ENCODE data around the gene ZNF559.
"Not testable (repeated sequence)": the region's sequence is repeated elsewhere in the genome, so short reads cannot be mapped to it uniquely, and the experiment has no call there.

ZNF559 gene

GRCh38 chr19:9323919-9324583, at the start of gene ZNF559:
TSS of gene ZNF559 (plus strand) at chr19:9324179. CDS start at chr19:9338550, 14,371 bp downstream.
- peak; percentile 91 for DNase-seq (ENCODE audit: low spot score)
- TF ChIP-seq CTCF (IDR thresholded peaks at IDR 0.05; ENCODE audit: poor library complexity, severe bottlenecking), result peak; percentile 52
- ATAC-seq (ENCODE audit: low read depth), result peak; percentile 98

GRCh38 chr19:9283485-9283884, 40.5 kb upstream of the ZNF559 start:
- H3K4me1 ChIP-seq (ENCODE audit: insufficient read depth, poor library complexity, severe bottlenecking); H3K27me3 ChIP-seq (ENCODE audit: insufficient read depth, poor library complexity, severe bottlenecking); H3K36me3 ChIP-seq (ENCODE audit: low read depth); ATAC-seq (ENCODE audit: low read depth); H3K27ac ChIP-seq (ENCODE audit: poor library complexity, severe bottlenecking); H3K4me3 ChIP-seq (ENCODE audit: severe bottlenecking); H3K9me3 ChIP-seq (ENCODE audit: severe bottlenecking); DNase-seq (ENCODE audit: low spot score): not testable (repeated sequence)

More at GRCh38 chr19:9323919-9324583, at the start of gene ZNF559:
- H3K4me1 ChIP-seq (ENCODE audit: insufficient read depth, poor library complexity, severe bottlenecking), result no peaks in the 10 kb centered on the region
- H3K27ac ChIP-seq (ENCODE audit: poor library complexity, severe bottlenecking), result peak within 1 kb of the TSS; percentile 60
- H3K27me3 ChIP-seq (ENCODE audit: insufficient read depth, poor library complexity, severe bottlenecking), result no peaks in the 10 kb centered on the region
- H3K9me3 ChIP-seq (ENCODE audit: severe bottlenecking), result peaks cover 4% of the 10 kb centered on the region
- H3K4me3 ChIP-seq (ENCODE audit: severe bottlenecking), result peak within 1 kb of the TSS; percentile 47
- H3K36me3 ChIP-seq (ENCODE audit: low read depth), result peaks cover 15% of the 10 kb centered on the region

GRCh38 chr19:9289231-9289884, 34.6 kb upstream of the ZNF559 start:
- no peak for TF ChIP-seq CTCF (IDR thresholded peaks at IDR 0.05; ENCODE audit: poor library complexity, severe bottlenecking)
- no peak for DNase-seq (ENCODE audit: low spot score)
- Histone ChIP-seq H3K27me3 (ENCODE audit: insufficient read depth, poor library complexity, severe bottlenecking) (no peaks in the 10 kb centered on the region), H3K9me3 (ENCODE audit: severe bottlenecking) (peaks cover 23% of the 10 kb centered on the region), H3K36me3 (ENCODE audit: low read depth) (peaks cover 20% of the 10 kb centered on the region), H3K4me1 (ENCODE audit: insufficient read depth, poor library complexity, severe bottlenecking) (no peaks in the 10 kb centered on the region), H3K4me3 (ENCODE audit: severe bottlenecking) (no peak overlapping the region), H3K27ac (ENCODE audit: poor library complexity, severe bottlenecking) (no peak overlapping the region)
- no peak for ATAC-seq (ENCODE audit: low read depth)

- no peak for TF ChIP-seq CTCF (IDR thresholded peaks at IDR 0.05; ENCODE audit: poor library complexity, severe bottlenecking)
- Histone ChIP-seq H3K4me1 (ENCODE audit: insufficient read depth, poor library complexity, severe bottlenecking) (no peaks in the 10 kb centered on the region), H3K36me3 (ENCODE audit: low read depth) (peaks cover 80% of the 10 kb centered on the region), H3K4me3 (ENCODE audit: severe bottlenecking) (no peak overlapping the region), H3K27ac (ENCODE audit: poor library complexity, severe bottlenecking) (no peak overlapping the region), H3K9me3 (ENCODE audit: severe bottlenecking) (peaks cover 48% of the 10 kb centered on the region), H3K27me3 (ENCODE audit: insufficient read depth, poor library complexity, severe bottlenecking) (no peaks in the 10 kb centered on the region)
- ATAC-seq (ENCODE audit: low read depth) (no peak), DNase-seq (ENCODE audit: low spot score) (no peak)
Observed at GRCh38 chr19:9295411-9295849, 28.5 kb upstream of the ZNF559 start.

GRCh38 chr19:9296336-9296735, 27.6 kb upstream of the ZNF559 start:
- H3K4me1 ChIP-seq (ENCODE audit: insufficient read depth, poor library complexity, severe bottlenecking), result no peaks in the 10 kb centered on the region
- peaks cover 84% of the 10 kb centered on the region for H3K36me3 ChIP-seq (ENCODE audit: low read depth)
- H3K4me3 ChIP-seq (ENCODE audit: severe bottlenecking), result no peak overlapping the region
- ATAC-seq (ENCODE audit: low read depth), result no peak
- H3K27me3 ChIP-seq (ENCODE audit: insufficient read depth, poor library complexity, severe bottlenecking), result no peaks in the 10 kb centered on the region
- peaks cover 43% of the 10 kb centered on the region for H3K9me3 ChIP-seq (ENCODE audit: severe bottlenecking)
- no peak overlapping the region for H3K27ac ChIP-seq (ENCODE audit: poor library complexity, severe bottlenecking)
- DNase-seq (ENCODE audit: low spot score), result no peak
- no peak for TF ChIP-seq CTCF (IDR thresholded peaks at IDR 0.05; ENCODE audit: poor library complexity, severe bottlenecking)

Measured in RWPE2 (cell line).